B cell (primary cell): Measurements from ENCODE around the gene ATP11C. TPM values are rescaled to one million over a fixed set of nuclear protein-coding genes. Genes with fewer than 3 reads are reported as not detected.
A peak's percentile ranks its signal among the peaks of the same experiment; 100 is the strongest.

Source experiments
- ATAC-seq: fragments of 200-7000 bp; cut with Tn5 transposase; one replicate; pipeline ENCODE4 v1.10.0; 2021; ENCODE audit warnings: low read depth, mild to moderate bottlenecking, moderate number of reproducible peaks, moderate library complexity
- CTCF ChIA-PET: fragments of 350-600 bp; sonication (Branson Sonifier 250); formaldehyde crosslinking; loops from one replicate; lab custom pipeline; 2021; ENCODE audit warnings: antibody characterized with exemption, inconsistent platforms; lab: Charles Lee
- POLR2A ChIA-PET: fragments of 350-600 bp; sonication (Branson Sonifier 250); formaldehyde crosslinking; loops from one replicate; lab custom pipeline; 2021; ENCODE audit warnings: antibody characterized with exemption; lab: Charles Lee
- DNase-seq: peaks from one replicate; pipeline ENCODE4 v3.0.0; 2013
- H2AFZ ChIP-seq: 2 replicates; pipeline ENCODE4 v1.6.1; 2012; ENCODE audit warnings: mild to moderate bottlenecking, low read depth, low read length; ENCODE audit not compliant: insufficient read depth, poor library complexity, severe bottlenecking
- H3K27ac ChIP-seq, 2 donors: 1 replicate in 1 of 2; 2 replicates in 1 of 2; pipeline ENCODE4 v1.5.1; 2012 to 2013; ENCODE audit warnings: low read length in 2 of 2, mild to moderate bottlenecking in 2 of 2, moderate library complexity in 1 of 2
- H3K27me3 ChIP-seq, 4 experiments: fragments of 200-600 bp in 1 of 4; sonication (generic) in 1 of 4; replicated peaks in 1 of 4; 1 replicate in 2 of 4; 2 replicates in 2 of 4; pipeline versions ENCODE4 v1.6.1 to v1.7.0; 2013 to 2016; ENCODE audit warnings: low read length in 3 of 4, mild to moderate bottlenecking in 2 of 4, mixed read lengths in 1 of 4, moderate library complexity in 1 of 4; ENCODE audit not compliant: insufficient read depth in 4 of 4, control insufficient read depth in 3 of 4; ENCODE audit errors: control extremely low read depth in 1 of 4
- H3K36me3 ChIP-seq, 2 experiments: replicated peaks in 1 of 2; 1 replicate in 1 of 2; 2 replicates in 1 of 2; pipeline versions ENCODE4 v1.6.1 to v1.7.1; 2013; ENCODE audit warnings: low read length in 1 of 2; ENCODE audit not compliant: insufficient read depth in 2 of 2, control insufficient read depth in 1 of 2; ENCODE audit errors: control extremely low read depth in 1 of 2, extremely low read depth in 1 of 2
- H3K4me1 ChIP-seq, 2 donors: fragments of 200-600 bp in 1 of 2; sonication (generic) in 1 of 2; 1 replicate in 1 of 2; 2 replicates in 1 of 2; pipeline versions ENCODE4 v1.5.1 to v1.6.1; 2013 to 2017; ENCODE audit warnings: low read length in 2 of 2; ENCODE audit not compliant: control insufficient read depth in 2 of 2, insufficient read depth in 2 of 2
- H3K4me2 ChIP-seq: replicated peaks from 2 replicates; pipeline ENCODE3; 2012; ENCODE audit warnings: mild to moderate bottlenecking, low read depth, low read length; ENCODE audit not compliant: poor library complexity, severe bottlenecking
- H3K4me3 ChIP-seq, 5 experiments: fragments of 200-600 bp in 1 of 5; sonication (generic) in 1 of 5; 1 replicate in 3 of 5; 2 replicates in 2 of 5; pipeline versions ENCODE4 v1.5.1 to v1.7.0; 2011 to 2016; ENCODE audit warnings: low read length in 4 of 5, mild to moderate bottlenecking in 4 of 5, low read depth in 2 of 5, control low read depth in 1 of 5, moderate library complexity in 1 of 5; ENCODE audit not compliant: insufficient read depth in 1 of 5; ENCODE audit errors: control extremely low read depth in 1 of 5, extremely low read depth in 1 of 5
- H3K79me2 ChIP-seq: fragments of 200-600 bp; sonication (generic); one replicate; pipeline ENCODE4 v1.6.0; 2016; ENCODE audit warnings: low read length; ENCODE audit not compliant: control insufficient read depth, insufficient read depth
- H3K9ac ChIP-seq: fragments of 200-600 bp; sonication (generic); 2 replicates; pipeline ENCODE4 v1.6.1; 2017; ENCODE audit warnings: mild to moderate bottlenecking, low read length, moderate library complexity
- H3K9me3 ChIP-seq, 3 donors: one replicate each; pipeline versions ENCODE4 v1.6.1 to v1.7.1; 2013; ENCODE audit warnings: low read length in 2 of 3; ENCODE audit not compliant: control insufficient read depth in 2 of 3, insufficient read depth in 1 of 3; ENCODE audit errors: control extremely low read depth in 1 of 3
- H4K20me1 ChIP-seq: 2 replicates; pipeline ENCODE4 v1.6.0; 2012; ENCODE audit warnings: mild to moderate bottlenecking, low read length; ENCODE audit not compliant: insufficient read depth, control insufficient read depth, poor library complexity, severe bottlenecking
- H3K27ac Mint-ChIP-seq: one replicate; pipeline ENCODE4 v1.8.0; 2021; ENCODE audit warnings: mixed read lengths
- H3K27me3 Mint-ChIP-seq: one replicate; pipeline ENCODE4 v1.8.0; 2021; ENCODE audit warnings: mixed read lengths
- H3K4me1 Mint-ChIP-seq: one replicate; pipeline ENCODE4 v1.8.0; 2021; ENCODE audit warnings: mixed read lengths
- H3K4me3 Mint-ChIP-seq: one replicate; pipeline ENCODE4 v1.8.0; 2021; ENCODE audit warnings: mixed read lengths
- H3K9me3 Mint-ChIP-seq: one replicate; pipeline ENCODE4 v1.8.0; 2022; ENCODE audit warnings: mixed read lengths; ENCODE audit not compliant: insufficient read depth
- CTCF ChIP-seq: fragments of 200-600 bp; IDR thresholded peaks from one replicate; pipeline ENCODE4 v1.8.0; 2022; ENCODE audit warnings: antibody characterized with exemption, mild to moderate bottlenecking
- EZH2 ChIP-seq: IDR thresholded peaks from 2 replicates; pipeline ENCODE4 v1.6.1; 2012; ENCODE audit warnings: borderline replicate concordance, low read depth, mild to moderate bottlenecking, moderate library complexity, low read length; ENCODE audit not compliant: insufficient read depth, poor library complexity, severe bottlenecking
- WGBS: methylation state at CpG from one replicate; pipeline ENCODE4 v1.1.5; 2013; ENCODE audit warnings: missing lambda C conversion rate; ENCODE audit not compliant: insufficient coverage; 5-methylcytosine and 5-hydroxymethylcytosine counted together
- intact Hi-C: fragments of 100-400 bp; cut with micrococcal nuclease; formaldehyde crosslinking; loops from one replicate; pipeline ENCODE4 v1.10.0; 2022
- polyA plus RNA-seq: library from polyadenylated mRNA; depleted of rRNA; stranded (reverse); fragments of >200 nt; gene quantifications from 2 replicates; pipeline ENCODE4 v1.2.3, GENCODE V29; 2012
- total RNA-seq, 2 donors: library from RNA; stranded (reverse); fragments of 120-200 nt in 1 of 2; gene quantifications; 1 replicate in 1 of 2; 2 replicates in 1 of 2; pipeline versions ENCODE4 v1.2.3 to v1.2.4, GENCODE V29; 2013 to 2022

The ATP11C gene
- total and polyA plus RNA-seq, 2 donors (not counting 1 experiment from before 2014, with no cell fraction given) = 8.5 to 29.2 TPM

- Histone ChIP-seq H3K4me3 (no peak overlapping the region), H3K79me2 (no peaks in the 10 kb centered on the region), H3K4me1 (peaks cover 0 to 12% of the 10 kb centered on the region in 2 donors), H3K27ac (no peak overlapping the region), H3K36me3 (no peaks in the 10 kb centered on the region), H4K20me1 (no peaks in the 10 kb centered on the region), H3K9ac (no peak overlapping the region), H3K4me2 (no peak overlapping the region), H2AFZ (no peak overlapping the region), H3K9me3 (no peaks in the 10 kb centered on the region), H3K27me3 (no peaks in the 10 kb centered on the region)
- Mint-ChIP-seq H3K9me3 (no peaks in the 10 kb centered on the region), H3K4me1 (peaks cover 13% of the 10 kb centered on the region), H3K4me3 (no peak overlapping the region), H3K27me3 (no peaks in the 10 kb centered on the region), H3K27ac (peak overlapping the region; percentile 20)
- DNase-seq (no peak), ATAC-seq (no peak)
- CTCF ChIA-PET = no interaction called here
- intact Hi-C loops = no loop called here
- WGBS = no CpG with 5 or more reads among the region's 3 CpGs
- TF ChIP-seq CTCF (no peak), EZH2 (no peak)
- POLR2A ChIA-PET = no interaction called here
These were observed 149.8 kb downstream of the ATP11C start for GRCh38 chrX:139783030-139783429.

- TF ChIP-seq CTCF = no peak
- TF ChIP-seq EZH2 = no peak
- Histone ChIP-seq H3K36me3 (peaks cover 0 to 28% of the 10 kb centered on the region in 2 experiments), H3K4me1 (no peaks in the 10 kb centered on the region), H4K20me1 (no peaks in the 10 kb centered on the region), H3K27ac (no peak overlapping the region), H2AFZ (no peak overlapping the region), H3K79me2 (no peaks in the 10 kb centered on the region), H3K4me3 (no peak overlapping the region), H3K27me3 (no peaks in the 10 kb centered on the region), H3K9ac (no peak overlapping the region), H3K9me3 (peaks cover 0 to 6% (median 0%) of the 10 kb centered on the region in 3 donors), H3K4me2 (no peak overlapping the region)
- DNase-seq (no peak), ATAC-seq (no peak)
- Mint-ChIP-seq H3K9me3 (no peaks in the 10 kb centered on the region), H3K4me1 (no peaks in the 10 kb centered on the region), H3K4me3 (no peak overlapping the region), H3K27ac (no peak overlapping the region), H3K27me3 (no peaks in the 10 kb centered on the region)
- WGBS = 100% methylated on average over 1 of the region's 3 CpGs
- ChIA-PET POLR2A (no interaction called here), CTCF (no interaction called here)
- intact Hi-C loops = no loop called here
These were observed 156.3 kb downstream of the ATP11C start for GRCh38 chrX:139776599-139776998.
